HEK293 (cell line): ENCODE measurements around the gene TRIM72.

ENCODE experiments used
- BCL11A ChIP-seq: fragments of 450-650 bp; formaldehyde crosslinking; IDR thresholded peaks from 2 replicates; pipeline ENCODE4 v1.5.1; 2016; ENCODE audit warnings: low read depth, missing biosample characterization, missing genetic modification characterization
- BCL6B ChIP-seq: fragments of 450-650 bp; formaldehyde crosslinking; IDR thresholded peaks from 2 replicates; pipeline ENCODE4 v1.5.1; 2017; ENCODE audit warnings: missing biosample characterization, missing genetic modification characterization
- FEZF1 ChIP-seq: fragments of 450-650 bp; formaldehyde crosslinking; IDR thresholded peaks from 2 replicates; pipeline ENCODE4 v1.5.1; 2016; ENCODE audit warnings: missing biosample characterization, missing genetic modification characterization
- GLI4 ChIP-seq: fragments of 450-650 bp; formaldehyde crosslinking; IDR thresholded peaks from 2 replicates; pipeline ENCODE4 v1.5.1; 2016; ENCODE audit warnings: missing biosample characterization, missing genetic modification characterization
- MEIS1 ChIP-seq: sonication (generic); formaldehyde crosslinking; IDR thresholded peaks from 2 replicates; pipeline ENCODE4 v1.8.1; 2022; ENCODE audit warnings: missing genetic modification reagents, mild to moderate bottlenecking, borderline replicate concordance
- OSR2 ChIP-seq: fragments of 450-650 bp; formaldehyde crosslinking; IDR thresholded peaks from 2 replicates; pipeline ENCODE4 v1.5.1; 2016; ENCODE audit warnings: missing biosample characterization, missing genetic modification characterization
- PRDM4 ChIP-seq: fragments of 450-650 bp; formaldehyde crosslinking; IDR thresholded peaks from 2 replicates; pipeline ENCODE4 v1.5.1; 2017; ENCODE audit warnings: missing biosample characterization, missing genetic modification characterization
- SP7 ChIP-seq: fragments of 450-650 bp; formaldehyde crosslinking; IDR thresholded peaks from 2 replicates; pipeline ENCODE4 v1.5.1; 2016; ENCODE audit warnings: missing biosample characterization, missing genetic modification characterization
- YY2 ChIP-seq: fragments of 450-650 bp; formaldehyde crosslinking; IDR thresholded peaks from 2 replicates; pipeline ENCODE4 v1.5.1; 2016; ENCODE audit warnings: missing biosample characterization, missing genetic modification characterization
- ZBTB20 ChIP-seq: fragments of 450-650 bp; formaldehyde crosslinking; IDR thresholded peaks from 2 replicates; pipeline ENCODE4 v1.5.1; 2016; ENCODE audit warnings: missing biosample characterization, missing genetic modification characterization
- ZFP3 ChIP-seq: fragments of 450-650 bp; formaldehyde crosslinking; IDR thresholded peaks from 2 replicates; pipeline ENCODE4 v1.5.1; 2016; ENCODE audit warnings: low read depth, missing biosample characterization, missing genetic modification characterization
- ZFP69B ChIP-seq: fragments of 450-650 bp; formaldehyde crosslinking; IDR thresholded peaks from 2 replicates; pipeline ENCODE4 v1.5.1; 2016; ENCODE audit warnings: missing biosample characterization, missing genetic modification characterization
- ZNF138 ChIP-seq: fragments of 450-650 bp; formaldehyde crosslinking; IDR thresholded peaks from 2 replicates; pipeline ENCODE4 v1.5.1; 2016; ENCODE audit warnings: missing biosample characterization, missing genetic modification characterization, borderline replicate concordance
- ZNF148 ChIP-seq: fragments of 450-650 bp; formaldehyde crosslinking; IDR thresholded peaks from 2 replicates; pipeline ENCODE4 v1.5.0; 2017; ENCODE audit warnings: missing biosample characterization, missing genetic modification characterization, borderline replicate concordance
- ZNF174 ChIP-seq: fragments of 450-650 bp; formaldehyde crosslinking; IDR thresholded peaks from 2 replicates; pipeline ENCODE4 v1.5.0; 2017; ENCODE audit warnings: missing biosample characterization, mild to moderate bottlenecking, missing genetic modification characterization
- ZNF2 ChIP-seq: fragments of 450-650 bp; formaldehyde crosslinking; IDR thresholded peaks from 2 replicates; pipeline ENCODE4 v1.5.1; 2016; ENCODE audit warnings: missing biosample characterization, missing genetic modification characterization
- ZNF223 ChIP-seq: fragments of 450-650 bp; formaldehyde crosslinking; IDR thresholded peaks from 2 replicates; pipeline ENCODE4 v1.5.1; 2016; ENCODE audit warnings: missing biosample characterization, missing genetic modification characterization
- ZNF248 ChIP-seq: fragments of 450-650 bp; formaldehyde crosslinking; IDR thresholded peaks from 2 replicates; pipeline ENCODE4 v1.5.1; 2017; ENCODE audit warnings: missing biosample characterization, missing genetic modification characterization
- ZNF274 ChIP-seq, 2 experiments: fragments of 200-500 bp in 1 of 2; fragments of 450-650 bp in 1 of 2; sonication (Bioruptor generic) in 1 of 2; formaldehyde crosslinking in 1 of 2; IDR thresholded peaks; 2 replicates each; pipeline versions ENCODE4 v1.5.1 to v1.6.1; 2014 to 2016; ENCODE audit warnings: borderline replicate concordance in 1 of 2, inconsistent platforms in 1 of 2, low read length in 1 of 2, missing biosample characterization in 1 of 2, missing genetic modification characterization in 1 of 2
- ZNF37A ChIP-seq: fragments of 450-650 bp; IDR thresholded peaks from 2 replicates; pipeline ENCODE4 v1.5.1; 2018; ENCODE audit warnings: missing biosample characterization, missing genetic modification characterization
- ZNF416 ChIP-seq: fragments of 450-650 bp; formaldehyde crosslinking; IDR thresholded peaks from 2 replicates; pipeline ENCODE4 v1.5.1; 2016; ENCODE audit warnings: missing biosample characterization, missing genetic modification characterization
- ZNF580 ChIP-seq: fragments of 450-650 bp; formaldehyde crosslinking; IDR thresholded peaks from 2 replicates; pipeline ENCODE4 v1.5.1; 2016; ENCODE audit warnings: missing biosample characterization, missing genetic modification characterization
- ZNF585B ChIP-seq: fragments of 450-650 bp; formaldehyde crosslinking; IDR thresholded peaks from 2 replicates; pipeline ENCODE4 v1.5.1; 2016; ENCODE audit warnings: missing biosample characterization, missing genetic modification characterization
- ZNF596 ChIP-seq: fragments of 450-650 bp; IDR thresholded peaks from 2 replicates; pipeline ENCODE4 v1.5.0; 2018; ENCODE audit warnings: missing biosample characterization, mild to moderate bottlenecking, missing genetic modification characterization, moderate library complexity
- ZNF624 ChIP-seq: fragments of 450-650 bp; formaldehyde crosslinking; IDR thresholded peaks from 2 replicates; pipeline ENCODE4 v1.5.1; 2017; ENCODE audit warnings: missing biosample characterization, missing genetic modification characterization
- ZNF776 ChIP-seq: fragments of 450-650 bp; formaldehyde crosslinking; IDR thresholded peaks from 2 replicates; pipeline ENCODE4 v1.5.0; 2017; ENCODE audit warnings: missing biosample characterization, missing genetic modification characterization, borderline replicate concordance
- ZSCAN4 ChIP-seq: fragments of 450-650 bp; formaldehyde crosslinking; IDR thresholded peaks from 2 replicates; pipeline ENCODE4 v1.5.1; 2017; ENCODE audit warnings: missing biosample characterization, missing genetic modification characterization
- TF ChIP-seq, protein P1 (sequence below): fragments of 450-650 bp; formaldehyde crosslinking; IDR thresholded peaks from 2 replicates; pipeline ENCODE4 v1.5.1; 2017; ENCODE audit warnings: missing biosample characterization, missing genetic modification characterization
- TF ChIP-seq, protein P2 (sequence below): fragments of 450-650 bp; formaldehyde crosslinking; IDR thresholded peaks from 2 replicates; pipeline ENCODE4 v1.5.1; 2016; ENCODE audit warnings: missing biosample characterization, missing genetic modification characterization, low read depth

TRIM72 gene

DNA sequence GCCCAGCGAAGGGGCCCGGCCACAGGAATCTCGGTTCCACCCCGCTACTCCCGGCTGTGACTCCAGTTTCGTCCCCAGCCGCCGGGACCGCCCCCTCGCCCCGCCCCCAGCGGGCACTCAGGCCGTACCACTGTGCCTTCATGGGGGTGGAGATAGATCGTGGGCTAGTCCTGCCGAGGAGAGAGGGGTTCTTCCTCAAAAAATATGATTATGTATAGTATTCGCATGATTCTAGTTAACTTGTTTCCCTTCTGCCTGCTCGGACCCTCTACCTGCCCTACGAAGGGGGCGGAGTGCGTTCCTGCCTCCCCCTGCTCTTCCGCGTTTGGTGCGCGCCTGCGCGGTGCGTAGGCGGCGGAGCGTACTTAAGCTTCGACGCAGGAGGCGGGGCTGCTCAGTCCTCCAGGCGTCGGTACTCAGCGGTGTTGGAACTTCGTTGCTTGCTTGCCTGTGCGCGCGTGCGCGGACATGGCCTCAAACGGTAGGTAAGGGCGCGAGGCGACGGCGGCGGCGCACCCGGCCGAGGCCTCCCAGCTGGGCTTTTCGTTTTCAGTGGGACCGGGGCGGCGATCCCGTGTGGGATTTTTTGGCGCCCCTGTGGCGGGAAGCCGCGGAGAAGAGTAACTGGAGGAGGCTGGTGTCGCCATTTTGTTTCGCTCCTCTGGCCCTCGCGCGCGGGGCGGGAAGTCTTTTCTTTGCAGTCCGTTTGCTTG lies 34.0 kb upstream of the TRIM72 start, which contains the start of gene FUS (continued):
- TF ChIP-seq PRDM4: peak; percentile 31; the same call in 1 of the 2 replicates
- no peak for TF ChIP-seq ZNF223 (tag by site-specific recombination)
- no peak for TF ChIP-seq ZNF624 (tag by site-specific recombination)
- TF ChIP-seq ZNF274 (IDR thresholded peaks at IDR 0.05; ENCODE audit: low read length): no peak
- TF ChIP-seq ZNF274 (tag by site-specific recombination; IDR thresholded peaks at IDR 0.05; ENCODE audit: borderline replicate concordance): no peak
- TF ChIP-seq ZBTB20 (tag by site-specific recombination): 0 out of 2 replicates have a peak, but pooled peaks have one; percentile 12
- TF ChIP-seq ZNF138 (tag by site-specific recombination): 0 out of 2 replicates have a peak, but pooled peaks have one; percentile 27
- no peak for TF ChIP-seq ZNF174 (tag by site-specific recombination)
- no peak for TF ChIP-seq ZNF776 (tag by site-specific recombination)
- peak; percentile 92 for TF ChIP-seq SP7 (tag by site-specific recombination)
- TF ChIP-seq BCL11A (tag by site-specific recombination): no peak
- TF ChIP-seq ZNF248 (tag by site-specific recombination): no peak
- TF ChIP-seq, protein P1, sequence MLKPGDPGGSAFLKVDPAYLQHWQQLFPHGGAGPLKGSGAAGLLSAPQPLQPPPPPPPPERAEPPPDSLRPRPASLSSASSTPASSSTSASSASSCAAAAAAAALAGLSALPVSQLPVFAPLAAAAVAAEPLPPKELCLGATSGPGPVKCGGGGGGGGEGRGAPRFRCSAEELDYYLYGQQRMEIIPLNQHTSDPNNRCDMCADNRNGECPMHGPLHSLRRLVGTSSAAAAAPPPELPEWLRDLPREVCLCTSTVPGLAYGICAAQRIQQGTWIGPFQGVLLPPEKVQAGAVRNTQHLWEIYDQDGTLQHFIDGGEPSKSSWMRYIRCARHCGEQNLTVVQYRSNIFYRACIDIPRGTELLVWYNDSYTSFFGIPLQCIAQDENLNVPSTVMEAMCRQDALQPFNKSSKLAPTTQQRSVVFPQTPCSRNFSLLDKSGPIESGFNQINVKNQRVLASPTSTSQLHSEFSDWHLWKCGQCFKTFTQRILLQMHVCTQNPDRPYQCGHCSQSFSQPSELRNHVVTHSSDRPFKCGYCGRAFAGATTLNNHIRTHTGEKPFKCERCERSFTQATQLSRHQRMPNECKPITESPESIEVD (tag by site-specific recombination): no peak
- no peak for TF ChIP-seq OSR2 (tag by site-specific recombination)
- TF ChIP-seq ZNF2 (tag by site-specific recombination): peak; percentile 98
- TF ChIP-seq ZSCAN4 (tag by site-specific recombination): peak; percentile 50
- no peak for TF ChIP-seq ZNF148
- 0 out of 2 replicates have a peak, but pooled peaks have one; percentile 24 for TF ChIP-seq BCL6B (tag by site-specific recombination)
- TF ChIP-seq, protein P2, sequence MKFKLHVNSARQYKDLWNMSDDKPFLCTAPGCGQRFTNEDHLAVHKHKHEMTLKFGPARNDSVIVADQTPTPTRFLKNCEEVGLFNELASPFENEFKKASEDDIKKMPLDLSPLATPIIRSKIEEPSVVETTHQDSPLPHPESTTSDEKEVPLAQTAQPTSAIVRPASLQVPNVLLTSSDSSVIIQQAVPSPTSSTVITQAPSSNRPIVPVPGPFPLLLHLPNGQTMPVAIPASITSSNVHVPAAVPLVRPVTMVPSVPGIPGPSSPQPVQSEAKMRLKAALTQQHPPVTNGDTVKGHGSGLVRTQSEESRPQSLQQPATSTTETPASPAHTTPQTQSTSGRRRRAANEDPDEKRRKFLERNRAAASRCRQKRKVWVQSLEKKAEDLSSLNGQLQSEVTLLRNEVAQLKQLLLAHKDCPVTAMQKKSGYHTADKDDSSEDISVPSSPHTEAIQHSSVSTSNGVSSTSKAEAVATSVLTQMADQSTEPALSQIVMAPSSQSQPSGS (tag by site-specific recombination): no peak
- TF ChIP-seq GLI4 (tag by site-specific recombination): peak; percentile 96
- no peak for TF ChIP-seq ZNF585B (tag by site-specific recombination)
- no peak for TF ChIP-seq FEZF1 (tag by site-specific recombination)
- TF ChIP-seq ZNF416 (tag by site-specific recombination): no peak
- peak; percentile 79 for TF ChIP-seq YY2 (tag by site-specific recombination)
- peak; percentile 52 for TF ChIP-seq ZFP69B (tag by site-specific recombination)
- TF ChIP-seq ZNF596 (tag by site-specific recombination): no peak
- TF ChIP-seq ZFP3 (tag by site-specific recombination): no peak
- no peak for TF ChIP-seq MEIS1
- no peak for TF ChIP-seq ZNF37A
- no peak for TF ChIP-seq ZNF580
